OCI-LY1 (cell line): ENCODE data around the gene MDC1.
"Not testable (repeated sequence)": the region's sequence is repeated elsewhere in the genome, so short reads cannot be mapped to it uniquely, and the experiment has no call there.

Experiments used
- H2AFZ ChIP-seq: fragments of 200-600 bp; sonication (generic), shearing (Covaris generic); 2 replicates; pipeline ENCODE4 v1.6.0; 2014; ENCODE audit warnings: antibody characterized with exemption, mild to moderate bottlenecking, low read length
- H3F3A ChIP-seq: fragments of 200-600 bp; sonication (generic), shearing (Covaris generic); 2 replicates; pipeline ENCODE4 v1.6.0; 2014; ENCODE audit warnings: mild to moderate bottlenecking, antibody characterized with exemption, low read length, moderate library complexity; ENCODE audit not compliant: insufficient read depth
- H3K27ac ChIP-seq: fragments of 200-600 bp; sonication (generic); 2 replicates; pipeline ENCODE4 v1.5.1; 2014; ENCODE audit warnings: low read length, mixed run types, mild to moderate bottlenecking, low read depth; ENCODE audit not compliant: poor library complexity, severe bottlenecking
- H3K27me3 ChIP-seq: fragments of 200-600 bp; sonication (generic); 2 replicates; pipeline ENCODE4 v1.6.0; 2014; ENCODE audit warnings: antibody characterized with exemption, mild to moderate bottlenecking, low read length, moderate library complexity; ENCODE audit not compliant: insufficient read depth
- H3K36me3 ChIP-seq: fragments of 200-600 bp; sonication (generic); 2 replicates; pipeline ENCODE4 v1.6.1; 2014; ENCODE audit warnings: mild to moderate bottlenecking, antibody characterized with exemption, low read length, moderate library complexity, mixed read lengths; ENCODE audit not compliant: insufficient read depth
- H3K4me1 ChIP-seq: fragments of 200-600 bp; sonication (generic); 2 replicates; pipeline ENCODE4 v1.5.1; 2014; ENCODE audit warnings: mild to moderate bottlenecking, low read length, moderate library complexity; ENCODE audit not compliant: insufficient read depth, severe bottlenecking
- H3K4me2 ChIP-seq: fragments of 200-600 bp; sonication (generic), shearing (Covaris generic); 2 replicates; pipeline ENCODE4 v1.6.1; 2014; ENCODE audit warnings: low read length
- H3K4me3 ChIP-seq: fragments of 200-600 bp; sonication (generic); 2 replicates; pipeline ENCODE4 v1.5.1; 2014; ENCODE audit warnings: low read length, low read depth, mild to moderate bottlenecking, mixed read lengths; ENCODE audit not compliant: poor library complexity, severe bottlenecking
- H3K79me2 ChIP-seq: fragments of 200-600 bp; shearing (Covaris generic); 2 replicates; pipeline ENCODE4 v1.6.1; 2016; ENCODE audit warnings: mixed run types, low read length, mixed read lengths; ENCODE audit not compliant: insufficient read depth
- H3K9ac ChIP-seq: fragments of 200-600 bp; sonication (generic), shearing (Covaris generic); 2 replicates; pipeline ENCODE4 v1.6.1; 2014; ENCODE audit warnings: mild to moderate bottlenecking, low read length, mixed read lengths
- H3K9me2 ChIP-seq: fragments of 200-600 bp; sonication (generic), shearing (Covaris generic); 2 replicates; pipeline ENCODE4 v1.6.1; 2014; ENCODE audit warnings: low read depth, mild to moderate bottlenecking, low read length, mixed read lengths
- H3K9me3 ChIP-seq: fragments of 200-600 bp; shearing (Covaris generic); 2 replicates; pipeline ENCODE4 v1.6.1; 2014; ENCODE audit warnings: low read length, mixed read lengths
- H4K20me1 ChIP-seq: fragments of 200-600 bp; sonication (generic), shearing (Covaris generic); 2 replicates; pipeline ENCODE4 v1.6.0; 2016; ENCODE audit warnings: mild to moderate bottlenecking, low read length; ENCODE audit not compliant: insufficient read depth
- CTCF ChIP-seq: fragments of 200-600 bp; sonication (generic), shearing (Covaris generic); IDR thresholded peaks from 2 replicates; pipeline ENCODE4 v1.5.1; 2017; ENCODE audit warnings: mild to moderate bottlenecking, antibody characterized with exemption, low read length, moderate library complexity, mixed read lengths
- EZH2 ChIP-seq: fragments of 200-600 bp; sonication (generic), shearing (Covaris generic); IDR thresholded peaks from 2 replicates; pipeline ENCODE4 v1.8.0; 2017; ENCODE audit warnings: borderline replicate concordance, mixed run types, mild to moderate bottlenecking, antibody characterized with exemption, low read length, moderate library complexity, mixed read lengths

Gene MDC1

GRCh38 chr6:30722280-30723112 is 5.4 kb upstream of the MDC1 start:
- peaks cover 55% of the 10 kb centered on the region for H3K36me3 ChIP-seq
- TF ChIP-seq CTCF (peak; percentile 95), EZH2 (no peak)
- peak overlapping the region; percentile 97 for H3K9ac ChIP-seq
- H4K20me1 ChIP-seq, result no peaks in the 10 kb centered on the region
- H3K27ac ChIP-seq, result peak overlapping the region; percentile 92
- peaks cover 24% of the 10 kb centered on the region for H3K79me2 ChIP-seq
- H3K9me2 ChIP-seq, result no peaks in the 10 kb centered on the region
- H3K9me3 ChIP-seq, result no peaks in the 10 kb centered on the region
- no peaks in the 10 kb centered on the region for H3K27me3 ChIP-seq
- peaks cover 34% of the 10 kb centered on the region for H3K4me1 ChIP-seq
- peak overlapping the region; percentile 100 for H3K4me3 ChIP-seq
- H2AFZ ChIP-seq, result no peak overlapping the region
- peak overlapping the region; percentile 88 for H3K4me2 ChIP-seq
- H3F3A ChIP-seq, result peaks cover 35% of the 10 kb centered on the region

GRCh38 chr6:30722025-30722279 is 4.9 kb upstream of the MDC1 start:
- peak overlapping the region; percentile 92 for H3K27ac ChIP-seq
- not testable (repeated sequence) for H3K27me3 ChIP-seq, H3K9me2 ChIP-seq, H3K9me3 ChIP-seq, H4K20me1 ChIP-seq, H2AFZ ChIP-seq
- peak overlapping the region; percentile 88 for H3K4me2 ChIP-seq
- peaks cover 24% of the 10 kb centered on the region for H3K79me2 ChIP-seq
- peak overlapping the region; percentile 97 for H3K9ac ChIP-seq
- peaks cover 34% of the 10 kb centered on the region for H3K4me1 ChIP-seq
- H3K36me3 ChIP-seq, result peaks cover 54% of the 10 kb centered on the region
- H3K4me3 ChIP-seq, result peak overlapping the region; percentile 100
- peaks cover 30% of the 10 kb centered on the region for H3F3A ChIP-seq

- peaks cover 38% of the 10 kb centered on the region for H3K4me1 ChIP-seq
- H3F3A ChIP-seq, result peaks cover 25% of the 10 kb centered on the region
- H2AFZ ChIP-seq, result no peak overlapping the region
Measured at GRCh38 chr6:30721198-30722024, 4.3 kb upstream of the MDC1 start.

More at GRCh38 chr6:30721198-30722024, 4.3 kb upstream of the MDC1 start:
- Histone ChIP-seq H3K27me3 (no peaks in the 10 kb centered on the region), H3K9me2 (no peaks in the 10 kb centered on the region), H3K79me2 (peaks cover 24% of the 10 kb centered on the region), H3K4me3 (peak overlapping the region; percentile 100), H3K36me3 (peaks cover 54% of the 10 kb centered on the region), H4K20me1 (no peaks in the 10 kb centered on the region), H3K27ac (peak overlapping the region; percentile 97), H3K4me2 (peak overlapping the region; percentile 88), H3K9me3 (no peaks in the 10 kb centered on the region), H3K9ac (peak overlapping the region; percentile 100)
- TF ChIP-seq CTCF, result no peak
- no peak for TF ChIP-seq EZH2
